Tibial nerve (tissue), 4 donors: ENCODE data around the gene PKD2. TPM values are rescaled to one million over a fixed set of nuclear protein-coding genes. Genes with fewer than 3 reads are reported as not detected.

Experiments used
- DNase-seq, 2 donors: peaks; one replicate each; pipeline ENCODE4 v3.0.0-alpha.2; 2019; ENCODE audit warnings: low spot score in 2 of 2
- H3K27ac ChIP-seq, 4 donors: fragments of 200-600 bp; sonication (generic) in 3 of 4; one replicate each; pipeline ENCODE4 v1.5.1; 2017 to 2019; ENCODE audit warnings: mild to moderate bottlenecking in 1 of 4
- H3K27me3 ChIP-seq, 2 donors: fragments of 200-600 bp; sonication (generic) in 1 of 2; one replicate each; pipeline versions ENCODE4 v1.5.1 to v1.6.0; 2017 to 2019
- H3K36me3 ChIP-seq, 3 donors: fragments of 200-600 bp; sonication (generic); one replicate each; pipeline ENCODE4 v1.5.1; 2018 to 2019
- H3K4me1 ChIP-seq, 4 donors: fragments of 200-600 bp; sonication (generic) in 3 of 4; one replicate each; pipeline ENCODE4 v1.5.1; 2017 to 2019
- H3K4me3 ChIP-seq, 4 donors: fragments of 200-600 bp; sonication (generic) in 3 of 4; one replicate each; pipeline ENCODE4 v1.5.1; 2017 to 2019; ENCODE audit warnings: mild to moderate bottlenecking in 1 of 4, moderate library complexity in 1 of 4
- H3K9me3 ChIP-seq, 4 donors: fragments of 200-600 bp; sonication (generic) in 3 of 4; one replicate each; pipeline ENCODE4 v1.5.1; 2017 to 2019
- CTCF ChIP-seq, 5 experiments: fragments of 200-600 bp in 3 of 5; fragments of 450-650 bp in 2 of 5; sonication (generic) in 3 of 5; IDR thresholded peaks; one replicate each; pipeline ENCODE4 v1.5.1; 2016 to 2019; ENCODE audit warnings: antibody characterized with exemption in 5 of 5, mild to moderate bottlenecking in 3 of 5, moderate library complexity in 2 of 5
- EP300 ChIP-seq, 2 donors: sonication (generic); formaldehyde crosslinking; IDR thresholded peaks; one replicate each; pipeline ENCODE4 v1.6.1; 2017; ENCODE audit warnings: antibody characterized with exemption in 2 of 2, mild to moderate bottlenecking in 1 of 2
- POLR2A ChIP-seq, 2 donors: fragments of 450-650 bp; IDR thresholded peaks; one replicate each; pipeline ENCODE4 v1.6.1; 2017; ENCODE audit warnings: antibody characterized with exemption in 2 of 2, mild to moderate bottlenecking in 2 of 2, moderate library complexity in 2 of 2
- WGBS, 2 donors: methylation state at CpG; one replicate each; pipeline ENCODE4 v1.1.5; 2018; 5-methylcytosine and 5-hydroxymethylcytosine counted together
- total RNA-seq, 4 donors: library from RNA; depleted of rRNA; stranded (reverse); fragments of >200 nt; gene quantifications; one replicate each; pipeline ENCODE4 v1.1.0, GENCODE V29; 2016

The PKD2 gene
- total RNA-seq, 4 donors from 2014 or later: 92.7 to 117 (median 94.7) TPM

- Histone ChIP-seq H3K9me3 (no peaks in the 10 kb centered on the region), H3K4me3 (no peak overlapping the region), H3K4me1 (no peaks in the 10 kb centered on the region), H3K36me3 (peaks cover 0 to 78% (median 2%) of the 10 kb centered on the region in 3 donors), H3K27me3 (no peaks in the 10 kb centered on the region), H3K27ac (peak overlapping the region in 1 of 4 donors; percentile 23)
- peak in 1 of 2 donors; percentile 25 for DNase-seq
- TF ChIP-seq EP300 (IDR thresholded peaks at IDR 0.05) (no peak), CTCF (IDR thresholded peaks at IDR 0.05) (peak in 3 of 5 experiments; percentile 8 to 21 (median 15)), POLR2A (IDR thresholded peaks at IDR 0.05) (no peak)
- 79 to 98% methylated on average over 3 of the region's 3 CpGs for WGBS, 2 donors
Measured at GRCh38 chr4:88054901-88055300, 47.5 kb downstream of the PKD2 start.

- TF ChIP-seq EP300 (IDR thresholded peaks at IDR 0.05) (no peak), POLR2A (IDR thresholded peaks at IDR 0.05) (no peak), CTCF (IDR thresholded peaks at IDR 0.05) (no peak)
- H3K4me3 ChIP-seq: no peak overlapping the region
- no peak for DNase-seq
- peaks cover 0 to 3% (median 0%) of the 10 kb centered on the region in 4 donors for H3K4me1 ChIP-seq
- WGBS, 2 donors: 95 to 97% methylated on average over 3 of the region's 3 CpGs
- H3K36me3 ChIP-seq: peaks cover 0 to 68% (median 0%) of the 10 kb centered on the region in 3 donors
- no peak overlapping the region for H3K27ac ChIP-seq
- H3K9me3 ChIP-seq: no peaks in the 10 kb centered on the region
- no peaks in the 10 kb centered on the region for H3K27me3 ChIP-seq
Measured at GRCh38 chr4:88058295-88058694, 50.9 kb downstream of the PKD2 start.

- Histone ChIP-seq H3K4me1 (peaks cover 0 to 3% (median 0%) of the 10 kb centered on the region in 4 donors), H3K27me3 (no peaks in the 10 kb centered on the region), H3K9me3 (no peaks in the 10 kb centered on the region), H3K4me3 (no peak overlapping the region), H3K36me3 (peaks cover 0 to 69% (median 0%) of the 10 kb centered on the region in 3 donors), H3K27ac (peak overlapping the region in 1 of 4 donors; percentile 45)
- 46 to 60% methylated on average over 2 of the region's 2 CpGs for WGBS, 2 donors
- DNase-seq: no peak
- TF ChIP-seq POLR2A (IDR thresholded peaks at IDR 0.05) (no peak), EP300 (IDR thresholded peaks at IDR 0.05) (no peak), CTCF (IDR thresholded peaks at IDR 0.05) (no peak)
Measured at GRCh38 chr4:88059766-88060165, 52.3 kb downstream of the PKD2 start.

- WGBS, 2 donors: 74 to 80% methylated on average over 2 of the region's 2 CpGs
Measured at GRCh38 chr4:88060431-88060830, 53.0 kb downstream of the PKD2 start.

More at GRCh38 chr4:88060431-88060830, 53.0 kb downstream of the PKD2 start:
- Histone ChIP-seq H3K4me3 (no peak overlapping the region), H3K27ac (peak overlapping the region in 1 of 4 donors; percentile 15), H3K4me1 (peaks cover 0 to 3% (median 0%) of the 10 kb centered on the region in 4 donors), H3K27me3 (no peaks in the 10 kb centered on the region), H3K36me3 (peaks cover 0 to 69% (median 0%) of the 10 kb centered on the region in 3 donors), H3K9me3 (no peaks in the 10 kb centered on the region)
- TF ChIP-seq CTCF (IDR thresholded peaks at IDR 0.05) (no peak), EP300 (IDR thresholded peaks at IDR 0.05) (no peak), POLR2A (IDR thresholded peaks at IDR 0.05) (no peak)
- DNase-seq: no peak
